GM19463 (cell line): ENCODE data around the gene RABL6.
"Not testable (repeated sequence)": the region's sequence is repeated elsewhere in the genome, so short reads cannot be mapped to it uniquely, and the experiment has no call there.

Experiments used
- ATAC-seq: cut with Tn5 transposase; IDR thresholded peaks from one replicate; pipeline ENCODE4 v1.9.1; 2021; ENCODE audit warnings: mild to moderate bottlenecking, moderate library complexity; ENCODE audit not compliant: unreplicated experiment

RABL6 gene

DNA sequence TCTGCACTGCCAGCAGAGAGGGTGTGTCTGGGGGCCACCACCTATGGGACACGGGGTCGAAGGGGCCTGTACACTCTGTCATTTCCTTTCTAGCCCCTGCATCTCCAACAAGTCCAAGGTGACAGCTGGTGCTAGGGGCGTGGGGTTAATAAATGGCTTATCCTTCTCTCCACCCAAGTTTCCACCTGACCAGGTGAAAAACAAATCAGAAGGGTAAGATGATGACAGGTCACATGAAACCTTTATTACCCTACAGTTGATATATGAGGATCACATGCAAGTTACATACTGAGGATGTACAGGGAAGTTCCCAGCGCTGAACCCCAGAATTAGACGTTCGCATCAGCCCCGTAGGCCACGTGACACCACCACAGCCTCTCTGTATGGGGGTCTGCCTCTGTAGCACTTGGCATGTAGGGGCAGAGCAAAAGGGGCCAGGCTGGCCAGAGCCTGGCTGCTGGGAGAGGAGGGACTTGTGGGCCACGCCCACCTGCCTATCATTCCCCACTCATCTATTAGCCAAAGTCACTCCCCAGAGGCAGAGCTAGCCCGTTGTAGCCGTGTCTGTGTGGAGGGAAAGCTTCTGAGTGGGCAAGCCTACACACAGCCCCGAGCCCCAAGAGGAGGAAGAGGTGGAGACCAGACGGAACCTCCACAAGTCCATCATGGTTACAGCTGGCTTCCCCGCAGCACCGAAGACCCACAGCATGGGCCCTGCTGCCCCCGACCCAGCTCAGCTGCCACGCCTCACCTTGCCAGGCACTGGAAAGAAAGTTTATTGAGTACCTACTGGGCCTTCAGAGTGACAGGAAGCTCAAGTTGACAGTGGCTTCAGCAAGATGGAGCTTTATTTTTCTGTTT, 14.4 kb upstream of the RABL6 start:
- ATAC-seq = no peak

DNA sequence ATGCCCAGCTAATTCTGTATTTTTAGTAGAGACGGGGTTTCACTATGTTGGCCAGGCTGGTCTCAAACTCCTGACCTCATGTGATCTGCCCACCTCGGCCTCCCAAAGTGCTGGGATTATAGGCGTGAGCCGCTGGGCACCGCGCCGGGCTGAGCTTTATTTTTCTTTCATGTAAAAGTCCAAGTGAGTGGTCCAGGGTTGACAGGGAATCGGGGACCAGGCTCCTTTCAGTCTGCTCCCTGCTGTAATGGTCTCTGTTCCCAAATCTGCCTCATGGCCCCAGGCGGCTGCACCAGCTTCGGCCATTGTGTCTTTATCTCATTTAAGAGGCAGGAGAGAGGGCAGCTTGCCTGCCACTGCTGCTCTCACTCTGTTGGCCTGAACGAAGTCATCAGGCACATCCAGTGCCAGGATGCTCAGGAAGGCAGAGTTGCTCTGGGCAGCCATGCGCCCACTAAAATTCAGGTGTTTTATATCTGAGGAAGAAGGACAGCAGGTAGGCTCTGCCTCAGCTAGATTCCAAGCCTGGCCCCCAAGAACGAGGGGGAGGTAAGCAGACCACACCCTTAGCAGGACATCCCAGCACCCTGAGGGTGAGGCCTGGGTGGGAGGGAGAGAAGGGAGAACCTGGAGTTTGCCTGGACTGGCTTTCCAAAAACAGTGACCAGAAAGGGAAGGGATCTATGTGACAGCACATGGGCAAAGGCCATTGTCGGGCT, 13.3 kb upstream of the RABL6 start:
- ATAC-seq = no peak

- no peak for ATAC-seq
Measured at GRCh38 chr9:136795000-136795348, 12.8 kb upstream of the RABL6 start.

- no peak for ATAC-seq
Measured at GRCh38 chr9:136796238-136796774, 11.4 kb upstream of the RABL6 start, which contains the start of gene CCDC183. Gene CCDC183, plus strand, starts transcription at chr9:136796338. Its CDS starts 60 bp downstream, at chr9:136796398.

DNA sequence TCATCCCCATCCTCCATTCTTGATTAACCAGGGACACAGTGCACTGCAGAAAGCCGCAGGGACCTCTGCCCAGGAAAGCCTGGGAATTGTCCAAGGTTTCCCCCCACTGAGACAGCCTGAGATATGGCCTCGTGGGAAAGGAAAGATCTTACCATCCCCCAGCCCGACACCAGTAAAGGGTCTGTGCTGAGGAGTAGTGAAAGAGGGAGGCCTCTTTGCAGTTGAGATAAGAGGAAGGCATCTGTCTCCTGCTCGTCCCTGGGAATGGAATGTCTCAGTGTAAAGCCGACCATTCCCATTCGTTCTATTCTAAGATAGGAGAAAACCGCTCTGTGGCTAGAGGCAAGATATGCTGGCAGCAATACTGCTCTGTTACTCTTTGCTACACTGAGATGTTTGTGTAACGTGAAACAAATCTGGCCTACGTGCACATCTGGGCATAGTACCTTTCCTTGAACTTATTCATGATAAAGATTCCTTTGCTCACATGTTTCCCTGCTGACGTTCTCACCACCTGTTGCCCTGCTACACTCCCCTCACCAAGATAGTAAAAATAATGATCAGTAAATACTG, 10.9 kb upstream of the RABL6 start:
- not testable (repeated sequence) for ATAC-seq

- no peak for ATAC-seq
Measured at GRCh38 chr9:136798708-136799078, 9.1 kb upstream of the RABL6 start.

- ATAC-seq = no peak
Measured at GRCh38 chr9:136799079-136799853, 8.5 kb upstream of the RABL6 start.

DNA sequence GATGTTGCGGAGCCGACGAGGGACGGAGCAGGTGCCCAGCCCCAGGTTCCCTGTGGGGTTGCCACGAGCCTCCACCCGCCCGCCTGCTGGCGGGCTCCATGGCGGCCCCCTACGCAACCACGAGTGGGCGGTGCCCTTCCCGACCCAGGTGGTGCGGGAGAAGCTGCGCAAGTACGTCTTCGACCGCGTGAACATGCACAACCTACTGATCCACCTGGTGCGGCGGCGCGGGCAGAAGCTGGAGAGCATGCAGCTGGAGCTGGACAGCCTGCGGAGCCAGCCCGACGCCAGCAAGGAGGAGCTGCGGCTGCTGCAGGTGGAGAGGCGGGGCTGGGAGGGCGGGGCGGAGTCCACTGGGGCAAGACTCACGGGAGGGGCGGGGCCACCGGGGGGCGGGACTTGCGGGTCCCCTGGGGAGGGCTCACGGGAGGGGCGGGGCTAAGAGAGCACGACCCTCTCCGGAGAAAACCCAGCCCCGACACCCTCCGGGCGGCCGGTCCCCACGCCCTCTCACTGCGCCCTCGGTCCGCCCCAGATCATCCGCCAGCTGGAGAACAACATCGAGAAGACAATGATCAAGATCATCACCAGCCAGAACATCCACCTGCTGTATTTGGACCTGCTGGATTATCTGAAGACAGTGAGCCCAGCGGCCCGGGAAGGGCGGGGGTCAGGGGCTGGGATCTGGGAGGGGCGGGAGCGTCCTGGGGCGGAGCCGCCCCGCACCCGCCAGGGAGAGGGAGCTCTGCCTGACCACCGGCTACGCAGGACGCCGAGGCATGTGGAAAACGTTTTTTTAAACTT, 7.7 kb upstream of the RABL6 start:
- ATAC-seq = no peak

- no peak for ATAC-seq
Measured at GRCh38 chr9:136802321-136802720, 5.4 kb upstream of the RABL6 start.

DNA sequence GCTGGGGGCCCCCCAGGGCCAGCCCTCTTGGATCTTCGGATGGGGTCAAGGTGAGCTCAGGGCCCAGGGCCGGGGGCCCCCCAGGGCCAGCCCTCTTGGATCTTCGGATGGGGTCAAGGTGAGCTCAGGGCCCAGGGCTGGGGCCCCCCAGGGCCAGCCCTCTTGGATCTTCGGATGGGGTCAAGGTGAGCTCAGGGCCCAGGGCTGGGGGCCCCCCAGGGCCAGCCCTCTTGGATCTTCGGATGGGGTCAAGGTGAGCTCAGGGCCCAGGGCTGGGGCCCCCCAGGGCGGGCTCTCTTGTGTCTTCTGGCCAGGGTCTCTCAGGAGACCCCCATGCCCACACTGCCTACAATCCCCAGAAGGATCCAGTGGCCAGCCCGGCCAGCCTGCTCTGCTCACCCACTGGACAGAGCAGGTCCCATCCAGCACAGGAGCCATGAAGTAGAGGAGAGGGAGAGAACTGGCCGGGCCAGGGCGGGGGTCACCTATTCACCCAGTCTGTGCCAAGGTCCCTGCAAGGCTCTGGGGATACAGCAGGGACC, 4.7 kb upstream of the RABL6 start:
- not testable (repeated sequence) for ATAC-seq

- ATAC-seq = no peak
Measured at GRCh38 chr9:136803551-136804508, 3.9 kb upstream of the RABL6 start.

DNA sequence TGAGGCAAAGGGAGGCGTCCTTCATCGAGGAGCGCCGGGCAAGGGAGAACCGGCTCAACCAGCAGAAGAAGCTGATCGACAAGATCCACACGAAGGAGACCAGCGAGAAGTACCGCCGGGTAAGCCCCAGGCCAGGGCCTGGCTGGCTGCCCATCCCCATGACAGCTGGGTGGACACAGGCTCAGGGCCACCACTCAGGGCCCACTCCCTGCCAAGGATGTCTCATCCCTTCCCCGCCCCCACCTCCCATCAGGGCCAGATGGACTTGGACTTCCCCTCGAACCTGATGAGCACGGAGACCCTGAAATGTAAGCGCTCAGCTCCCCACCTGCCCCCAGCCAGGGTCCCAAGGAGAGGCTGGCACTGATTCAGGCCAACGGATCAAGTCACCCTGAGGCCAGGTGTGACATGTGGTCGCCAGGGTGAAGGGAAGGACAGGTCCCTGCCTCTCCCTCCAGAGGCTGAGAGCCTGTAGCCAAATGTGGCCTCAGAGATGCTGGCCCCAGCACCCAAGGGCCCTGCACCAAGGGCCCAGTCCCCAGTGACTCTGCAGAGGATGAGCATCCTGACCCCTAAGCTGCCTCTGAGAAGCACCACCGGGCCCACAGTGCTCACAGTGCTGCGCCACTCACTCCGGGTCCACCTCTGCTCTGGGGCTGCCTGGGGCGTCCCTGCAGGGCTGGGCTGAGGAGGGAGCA, 3.1 kb upstream of the RABL6 start:
- no peak for ATAC-seq

DNA sequence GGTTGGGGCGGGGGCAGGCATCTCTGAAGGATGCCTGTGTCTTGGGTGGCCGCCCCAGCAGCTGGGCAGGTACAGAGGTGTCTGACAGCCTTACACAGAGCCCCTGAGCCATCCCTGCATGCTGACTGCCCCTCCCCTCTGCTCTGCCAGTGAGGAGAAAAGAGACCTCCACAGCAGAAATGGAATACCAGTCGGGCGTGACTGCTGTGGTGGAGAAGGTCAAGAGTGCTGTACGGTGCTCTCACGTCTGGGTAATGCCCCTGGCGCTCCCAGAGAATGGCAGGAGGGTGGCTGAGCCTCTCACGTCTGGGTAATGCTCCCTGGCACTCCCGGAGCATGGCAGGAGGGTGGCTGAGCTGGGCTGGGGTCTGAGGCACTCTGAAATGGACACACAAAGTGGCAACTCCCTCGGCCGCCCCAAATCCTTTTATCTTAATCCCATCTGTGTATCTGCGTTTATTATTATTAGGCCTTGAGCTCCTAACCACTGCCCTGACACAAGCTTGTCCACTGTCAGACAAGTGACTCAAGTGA, 2.5 kb upstream of the RABL6 start:
- ATAC-seq = no peak

DNA sequence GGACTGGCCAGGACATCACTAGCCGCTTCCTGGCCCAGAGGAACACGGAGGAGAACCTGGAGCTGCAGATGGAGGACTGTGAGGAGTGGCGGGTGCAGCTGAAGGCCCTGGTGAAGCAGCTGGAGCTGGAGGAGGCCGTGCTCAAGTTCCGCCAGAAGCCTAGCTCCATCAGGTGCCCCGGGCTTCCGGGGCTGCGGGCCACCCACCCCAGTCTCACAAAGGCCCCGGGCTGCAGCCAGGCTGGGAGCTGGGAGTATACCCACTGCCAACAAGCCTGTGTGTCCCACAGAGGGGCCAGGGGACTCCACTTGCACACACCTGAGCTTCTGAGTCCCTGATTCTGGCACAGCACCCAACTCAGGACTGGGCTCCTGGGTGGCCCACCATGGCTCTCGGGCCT, 1.7 kb upstream of the RABL6 start:
- no peak for ATAC-seq

DNA sequence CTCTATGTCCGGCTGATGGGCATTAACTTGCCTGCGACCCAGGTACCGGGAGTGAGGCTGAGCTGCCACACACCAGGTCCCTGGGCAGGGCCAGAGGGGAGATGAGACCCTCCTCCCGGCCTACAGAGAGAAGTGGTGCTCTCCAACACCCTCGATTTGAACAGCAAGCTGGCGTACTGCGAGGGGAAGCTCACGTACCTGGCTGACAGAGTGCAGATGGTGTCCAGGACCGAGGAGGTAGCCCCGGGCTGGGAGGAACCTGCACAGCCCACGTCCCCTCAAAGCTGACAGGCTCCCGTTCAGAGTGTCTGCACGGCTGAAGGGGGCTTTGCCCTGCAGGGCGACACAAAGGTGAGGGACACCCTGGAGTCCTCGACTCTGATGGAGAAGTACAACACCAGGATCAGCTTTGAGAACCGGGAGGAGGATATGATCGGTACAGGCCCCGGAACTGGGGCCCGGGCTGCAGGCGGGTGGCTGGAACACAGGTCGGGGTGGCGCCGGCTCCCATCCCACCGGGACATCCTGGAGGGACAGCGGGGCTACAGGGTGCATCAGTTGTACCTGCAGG, 1.0 kb upstream of the RABL6 start:
- ATAC-seq = no peak

DNA sequence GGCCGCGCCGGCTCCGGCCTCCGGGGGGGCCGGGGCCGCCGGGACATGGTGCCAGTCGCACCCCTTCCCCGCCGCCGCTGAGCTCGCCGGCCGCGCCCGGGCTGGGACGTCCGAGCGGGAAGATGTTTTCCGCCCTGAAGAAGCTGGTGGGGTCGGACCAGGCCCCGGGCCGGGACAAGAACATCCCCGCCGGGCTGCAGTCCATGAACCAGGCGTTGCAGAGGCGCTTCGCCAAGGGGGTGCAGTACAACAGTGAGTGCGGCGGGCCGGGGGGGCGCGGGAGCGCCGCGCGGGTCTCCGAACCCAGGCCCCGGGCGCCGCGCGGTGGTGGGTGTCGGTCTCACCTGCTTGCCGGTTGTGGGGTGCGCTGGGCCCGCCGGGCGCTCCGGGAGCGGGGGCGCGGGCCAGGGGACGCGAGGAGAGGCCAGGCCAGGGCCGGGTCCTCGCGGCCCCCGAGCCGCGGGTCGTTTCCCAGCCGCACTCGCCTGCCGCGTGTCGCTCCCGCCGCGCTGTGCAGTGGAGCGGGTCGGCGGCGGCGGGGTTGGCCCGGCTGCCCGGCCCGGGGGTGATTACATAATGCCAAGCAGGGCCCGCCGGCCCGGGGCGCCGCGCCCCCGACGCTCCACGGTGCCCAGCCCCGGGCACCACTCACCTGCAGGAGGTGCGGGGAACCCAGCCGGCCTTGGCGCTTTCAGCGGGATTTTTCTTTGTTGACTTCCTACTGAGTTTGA, 492 bp downstream of the RABL6 start:
- peak; percentile 31 for ATAC-seq

DNA sequence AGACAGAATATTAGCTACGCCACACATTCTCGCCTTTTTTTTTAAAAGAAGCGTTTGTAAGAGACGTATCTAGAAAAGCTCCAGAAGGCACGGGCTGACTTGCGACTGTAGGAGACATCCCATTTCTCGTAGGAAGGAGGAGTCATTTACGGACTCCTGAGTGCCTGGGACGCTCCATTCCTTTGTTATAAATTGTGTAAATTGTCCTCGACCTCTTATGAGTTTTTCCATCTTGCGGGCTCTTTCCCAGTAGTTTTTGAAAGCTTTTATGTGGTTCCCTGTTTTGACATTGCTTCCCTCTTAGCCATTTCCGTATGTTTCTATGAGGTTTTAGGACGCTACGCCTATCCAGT, 1.0 kb downstream of the RABL6 start:
- ATAC-seq = no peak
